ENCODE data around the gene PPP3R1. TPM values are rescaled to one million over a fixed set of nuclear protein-coding genes. Genes with fewer than 3 reads are reported as not detected.
"Not testable (repeated sequence)": the region's sequence is repeated elsewhere in the genome, so short reads cannot be mapped to it uniquely, and the experiment has no call there.

The PPP3R1 gene
- total RNA-seq, 5 donors from 2014 or later (not counting 1 experiment from before 2014, with no cell fraction given) = 53.2 to 65.0 (median 57.7) TPM

DNA sequence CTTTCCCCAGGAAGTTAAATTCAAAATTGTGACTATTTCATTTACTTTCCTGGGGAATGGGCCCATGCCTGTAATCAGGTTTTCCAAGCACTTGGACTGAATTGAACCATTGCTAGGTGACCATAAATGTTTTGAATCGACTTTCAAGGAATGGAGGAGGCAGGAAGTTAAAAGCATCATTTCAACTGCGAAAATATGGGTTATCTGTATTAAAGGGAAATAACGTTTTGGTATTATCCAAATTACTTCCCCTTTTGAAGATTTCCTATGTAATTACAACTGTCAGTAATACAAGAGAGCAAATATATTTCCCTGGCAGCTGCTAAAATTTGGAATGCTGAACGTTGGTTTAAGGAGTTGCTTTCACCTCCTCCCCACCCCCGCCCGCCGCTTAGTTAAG is 75.7 kb downstream of the PPP3R1 start:
- CTCF ChIA-PET = interaction anchor here in 1 of 2 donors (1.6 kb wide), 1 partner anchor 9 kb away, joined by 10 read pairs; no protein-coding TSS in a partner anchor
- H3K36me3 ChIP-seq (ENCODE audit: control insufficient read depth in 2 of 2, extremely low read depth in 1 of 2, insufficient read depth in 1 of 2, low read length in 1 of 2) = peaks cover 4 to 54% of the 10 kb centered on the region in 2 donors
- ATAC-seq (replicated peaks in 1 of 4) (no peak), DNase-seq (no peak)
- no peaks in the 10 kb centered on the region for H3K27me3 ChIP-seq (replicated peaks in 1 of 2; ENCODE audit: control insufficient read depth in 2 of 2, extremely low read depth in 1 of 2, insufficient read depth in 2 of 2, low read length in 1 of 2)
- H3K9me3 ChIP-seq = no peaks in the 10 kb centered on the region
- POLR2A ChIA-PET = interaction anchor here in 1 of 2 donors (0.5 kb wide), 1 partner anchor 32 kb away, joined by 5 read pairs; no protein-coding TSS in a partner anchor
- no peaks in the 10 kb centered on the region for H3K27me3 Mint-ChIP-seq
- no peak overlapping the region for H3K4me3 ChIP-seq (ENCODE audit: control insufficient read depth in 1 of 2, extremely low read depth in 1 of 2, low read length in 1 of 2)
- H3K27ac ChIP-seq (ENCODE audit: low read length) = no peak overlapping the region
- no peaks in the 10 kb centered on the region for H3K9me3 Mint-ChIP-seq
- H3K36me3 Mint-ChIP-seq = peaks cover 30% of the 10 kb centered on the region
- no peaks in the 10 kb centered on the region for H3K4me1 ChIP-seq (ENCODE audit: control insufficient read depth in 1 of 2, extremely low read depth in 1 of 2, insufficient read depth in 2 of 2, low read length in 2 of 2)
- no peak overlapping the region for H3K4me3 Mint-ChIP-seq
- no CpG with 5 or more reads among the region's 7 CpGs for WGBS (ENCODE audit: insufficient coverage)
- H3K4me1 Mint-ChIP-seq = peaks cover 13 to 25% (median 17%) of the 10 kb centered on the region in 3 donors
- H3K27ac Mint-ChIP-seq = no peak overlapping the region

- not testable (repeated sequence) for H3K27ac ChIP-seq (ENCODE audit: low read length); ATAC-seq (replicated peaks in 1 of 4); H3K4me3 Mint-ChIP-seq; DNase-seq; H3K9me3 Mint-ChIP-seq; H3K4me3 ChIP-seq (ENCODE audit: control insufficient read depth in 1 of 2, extremely low read depth in 1 of 2, low read length in 1 of 2); H3K27me3 ChIP-seq (replicated peaks in 1 of 2; ENCODE audit: control insufficient read depth in 2 of 2, extremely low read depth in 1 of 2, insufficient read depth in 2 of 2, low read length in 1 of 2); H3K27ac Mint-ChIP-seq; H3K4me1 ChIP-seq (ENCODE audit: control insufficient read depth in 1 of 2, extremely low read depth in 1 of 2, insufficient read depth in 2 of 2, low read length in 2 of 2); H3K9me3 ChIP-seq; H3K27me3 Mint-ChIP-seq
- Mint-ChIP-seq H3K4me1 (peaks cover 10 to 18% (median 11%) of the 10 kb centered on the region in 3 donors), H3K36me3 (peaks cover 22% of the 10 kb centered on the region)
- H3K36me3 ChIP-seq (ENCODE audit: control insufficient read depth in 2 of 2, extremely low read depth in 1 of 2, insufficient read depth in 1 of 2, low read length in 1 of 2) = peaks cover 4 to 56% of the 10 kb centered on the region in 2 donors
- CTCF ChIA-PET = interaction anchor here in 1 of 2 donors (1.6 kb wide), 1 partner anchor 10 kb away, joined by 10 read pairs; no protein-coding TSS in a partner anchor
- 100% methylated on average over 3 of the region's 4 CpGs for WGBS (ENCODE audit: insufficient coverage)
- POLR2A ChIA-PET = interaction anchor here in 1 of 2 donors (0.6 kb wide), 1 partner anchor 9 kb away, joined by 3 read pairs; no protein-coding TSS in a partner anchor
Observed at GRCh38 chr2:68175210-68175609, 77.1 kb downstream of the PPP3R1 start.

DNA sequence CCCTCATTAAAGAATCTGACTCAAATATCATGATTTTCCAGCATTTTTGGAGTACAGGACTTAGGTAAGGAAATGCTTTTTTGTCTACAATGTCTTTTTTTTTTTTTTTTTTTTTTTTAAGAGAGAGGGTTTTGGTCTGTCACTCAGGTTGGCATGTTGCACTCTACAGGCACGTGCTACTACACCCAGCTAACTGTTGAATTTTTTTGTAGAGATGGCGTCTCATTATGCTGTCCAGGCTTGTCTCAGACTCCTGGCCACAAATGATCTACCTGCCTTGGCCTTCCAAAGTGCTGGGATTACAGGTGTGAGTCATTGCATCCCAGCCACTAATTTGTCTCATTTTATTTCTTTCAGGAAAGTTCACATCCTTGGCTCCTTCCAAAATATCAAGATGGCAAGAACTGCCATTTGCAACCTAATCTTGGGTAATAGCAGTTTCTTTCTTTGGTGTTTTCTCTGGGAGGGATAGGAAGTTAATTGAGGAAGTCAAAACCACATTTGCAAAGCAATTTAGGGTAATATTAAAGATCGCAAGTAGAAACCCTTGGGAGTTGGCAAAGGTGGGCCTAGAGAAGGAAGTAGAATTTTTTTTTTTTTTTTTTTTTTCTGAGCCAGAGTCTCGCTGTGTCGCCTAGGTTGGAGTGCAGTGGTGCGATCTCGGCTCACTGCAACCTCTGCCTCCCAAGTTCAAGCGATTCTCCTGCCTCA is 79.2 kb downstream of the PPP3R1 start:
- H3K27me3 Mint-ChIP-seq = no peaks in the 10 kb centered on the region

DNA sequence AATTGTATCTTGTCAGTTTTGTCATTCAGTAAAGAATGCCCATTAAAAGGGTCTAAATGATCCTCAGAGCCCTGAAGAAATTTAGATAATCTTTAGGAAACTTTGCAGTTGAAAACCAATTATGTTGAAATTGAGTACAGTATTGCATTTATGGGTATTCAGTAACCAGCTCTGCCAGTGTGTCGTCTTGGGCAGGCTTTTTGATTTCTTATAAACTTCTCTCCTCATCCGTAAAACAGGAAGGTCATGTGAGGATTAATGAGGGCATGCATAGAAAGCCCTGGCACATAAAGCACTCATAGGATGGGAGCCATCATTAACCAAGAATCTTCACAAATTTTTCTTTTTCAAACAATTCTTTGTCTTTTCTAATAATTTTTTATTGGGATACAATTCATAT is 79.8 kb downstream of the PPP3R1 start:
- ATAC-seq (replicated peaks in 1 of 4) (no peak), DNase-seq (no peak)
- Histone ChIP-seq H3K9me3 (no peaks in the 10 kb centered on the region), H3K36me3 (ENCODE audit: control insufficient read depth in 2 of 2, extremely low read depth in 1 of 2, insufficient read depth in 1 of 2, low read length in 1 of 2) (peaks cover 4 to 54% of the 10 kb centered on the region in 2 donors), H3K4me1 (ENCODE audit: control insufficient read depth in 1 of 2, extremely low read depth in 1 of 2, insufficient read depth in 2 of 2, low read length in 2 of 2) (no peaks in the 10 kb centered on the region), H3K4me3 (ENCODE audit: control insufficient read depth in 1 of 2, extremely low read depth in 1 of 2, low read length in 1 of 2) (no peak overlapping the region), H3K27ac (ENCODE audit: low read length) (no peak overlapping the region), H3K27me3 (replicated peaks in 1 of 2; ENCODE audit: control insufficient read depth in 2 of 2, extremely low read depth in 1 of 2, insufficient read depth in 2 of 2, low read length in 1 of 2) (no peaks in the 10 kb centered on the region)
- H3K4me1 Mint-ChIP-seq = peaks cover 18 to 22% (median 18%) of the 10 kb centered on the region in 3 donors
- H3K27me3 Mint-ChIP-seq = no peaks in the 10 kb centered on the region
- no peak overlapping the region for H3K27ac Mint-ChIP-seq
- no peaks in the 10 kb centered on the region for H3K9me3 Mint-ChIP-seq
- POLR2A ChIA-PET = interaction anchor here in 1 of 2 donors (0.6 kb wide), 1 partner anchor 222 kb away, joined by 3 read pairs; no protein-coding TSS in a partner anchor
- no peak overlapping the region for H3K4me3 Mint-ChIP-seq
- CTCF ChIA-PET = interaction anchor here in 1 of 2 donors (1.0 kb wide), 1 partner anchor 12 kb away, joined by 5 read pairs; no protein-coding TSS in a partner anchor
- WGBS (ENCODE audit: insufficient coverage) = no CpG with 5 or more reads among the region's 2 CpGs
- H3K36me3 Mint-ChIP-seq = peaks cover 15% of the 10 kb centered on the region

More for the DNA sequence above, 79.2 kb downstream of the PPP3R1 start:
- Mint-ChIP-seq H3K4me1 (peaks cover 11 to 16% (median 12%) of the 10 kb centered on the region in 3 donors), H3K9me3 (no peaks in the 10 kb centered on the region), H3K36me3 (peaks cover 12% of the 10 kb centered on the region), H3K4me3 (peak overlapping the region in 1 of 3 donors; percentile 16), H3K27ac (peak overlapping the region; percentile 33 to 45)
- Histone ChIP-seq H3K4me3 (ENCODE audit: control insufficient read depth in 1 of 2, extremely low read depth in 1 of 2, low read length in 1 of 2) (no peak overlapping the region), H3K36me3 (ENCODE audit: control insufficient read depth in 2 of 2, extremely low read depth in 1 of 2, insufficient read depth in 1 of 2, low read length in 1 of 2) (peaks cover 4 to 54% of the 10 kb centered on the region in 2 donors), H3K9me3 (no peaks in the 10 kb centered on the region), H3K27me3 (replicated peaks in 1 of 2; ENCODE audit: control insufficient read depth in 2 of 2, extremely low read depth in 1 of 2, insufficient read depth in 2 of 2, low read length in 1 of 2) (no peaks in the 10 kb centered on the region), H3K27ac (ENCODE audit: low read length) (no peak overlapping the region), H3K4me1 (ENCODE audit: control insufficient read depth in 1 of 2, extremely low read depth in 1 of 2, insufficient read depth in 2 of 2, low read length in 2 of 2) (no peaks in the 10 kb centered on the region)
- ChIA-PET CTCF (interaction anchor here in 1 of 2 donors (0.7 kb wide), 1 partner anchor 11 kb away, joined by 3 read pairs; no protein-coding TSS in a partner anchor), POLR2A (interaction anchor here in 1 of 2 donors (0.6 kb wide), 1 partner anchor 222 kb away, joined by 3 read pairs; no protein-coding TSS in a partner anchor)
- no peak for DNase-seq
- no peak for ATAC-seq (replicated peaks in 1 of 4)
- 75% methylated on average over 7 of the region's 8 CpGs for WGBS (ENCODE audit: insufficient coverage)

GRCh38 chr2:68171684-68172083 is 80.6 kb downstream of the PPP3R1 start:
- H3K27ac Mint-ChIP-seq = no peak overlapping the region
- DNase-seq (no peak), ATAC-seq (replicated peaks in 1 of 4) (peak in 1 of 4 experiments; percentile 4)
- H3K9me3 ChIP-seq = no peaks in the 10 kb centered on the region
- no peaks in the 10 kb centered on the region for H3K9me3 Mint-ChIP-seq
- H3K4me1 ChIP-seq (ENCODE audit: control insufficient read depth in 1 of 2, extremely low read depth in 1 of 2, insufficient read depth in 2 of 2, low read length in 2 of 2) = no peaks in the 10 kb centered on the region
- POLR2A ChIA-PET = no interaction called here
- H3K4me1 Mint-ChIP-seq = peaks cover 23 to 27% (median 23%) of the 10 kb centered on the region in 3 donors
- H3K36me3 ChIP-seq (ENCODE audit: control insufficient read depth in 2 of 2, extremely low read depth in 1 of 2, insufficient read depth in 1 of 2, low read length in 1 of 2) = peaks cover 4 to 55% of the 10 kb centered on the region in 2 donors
- peaks cover 22% of the 10 kb centered on the region for H3K36me3 Mint-ChIP-seq
- no peaks in the 10 kb centered on the region for H3K27me3 ChIP-seq (replicated peaks in 1 of 2; ENCODE audit: control insufficient read depth in 2 of 2, extremely low read depth in 1 of 2, insufficient read depth in 2 of 2, low read length in 1 of 2)
- no peak overlapping the region for H3K4me3 ChIP-seq (ENCODE audit: control insufficient read depth in 1 of 2, extremely low read depth in 1 of 2, low read length in 1 of 2)
- no peak overlapping the region for H3K4me3 Mint-ChIP-seq
- WGBS (ENCODE audit: insufficient coverage) = 100% methylated on average over 4 of the region's 4 CpGs
- no peaks in the 10 kb centered on the region for H3K27me3 Mint-ChIP-seq
- CTCF ChIA-PET = interaction anchor here in 1 of 2 donors (1.0 kb wide), 1 partner anchor 13 kb away, joined by 5 read pairs; no protein-coding TSS in a partner anchor
- H3K27ac ChIP-seq (ENCODE audit: low read length) = no peak overlapping the region

DNA sequence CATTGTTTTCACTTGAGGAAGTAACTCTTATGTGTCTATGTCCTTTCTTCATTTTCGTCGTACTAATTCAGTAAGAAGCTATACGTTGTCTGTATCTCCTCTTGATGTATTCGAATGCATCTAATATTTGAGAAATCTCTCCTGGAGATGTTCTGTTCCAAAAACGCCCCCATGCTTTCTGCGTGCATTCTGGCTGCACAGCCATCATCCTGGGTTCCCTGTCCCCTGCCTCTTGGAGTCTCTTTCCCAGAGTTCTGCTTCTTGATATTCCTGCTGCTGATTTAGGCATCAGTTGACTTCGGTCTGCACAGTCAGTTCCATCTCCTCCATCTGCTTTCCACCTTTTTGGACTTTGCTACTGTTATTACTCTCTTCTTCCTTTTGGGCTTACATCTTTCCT is 81.2 kb downstream of the PPP3R1 start:
- no peak overlapping the region for H3K4me3 Mint-ChIP-seq
- no peaks in the 10 kb centered on the region for H3K9me3 Mint-ChIP-seq
- H3K4me3 ChIP-seq (ENCODE audit: control insufficient read depth in 1 of 2, extremely low read depth in 1 of 2, low read length in 1 of 2) = no peak overlapping the region
- 94% methylated on average over 6 of the region's 7 CpGs for WGBS (ENCODE audit: insufficient coverage)
- H3K27ac ChIP-seq (ENCODE audit: low read length) = no peak overlapping the region
- ATAC-seq (replicated peaks in 1 of 4) (no peak), DNase-seq (no peak)
- ChIA-PET CTCF (interaction anchor here (0.6 to 0.7 kb wide), 2 partner anchors 46 to 553 kb away, joined by 3 to 9 read pairs; no protein-coding TSS in a partner anchor), POLR2A (interaction anchor here (0.6 to 0.7 kb wide), 3 partner anchors 15 to 20 kb away, joined by 4 to 13 read pairs (median 10); no protein-coding TSS in a partner anchor)
- H3K27ac Mint-ChIP-seq = no peak overlapping the region
- no peaks in the 10 kb centered on the region for H3K27me3 ChIP-seq (replicated peaks in 1 of 2; ENCODE audit: control insufficient read depth in 2 of 2, extremely low read depth in 1 of 2, insufficient read depth in 2 of 2, low read length in 1 of 2)
- H3K27me3 Mint-ChIP-seq = no peaks in the 10 kb centered on the region
- H3K9me3 ChIP-seq = no peaks in the 10 kb centered on the region
- no peaks in the 10 kb centered on the region for H3K4me1 ChIP-seq (ENCODE audit: control insufficient read depth in 1 of 2, extremely low read depth in 1 of 2, insufficient read depth in 2 of 2, low read length in 2 of 2)
- H3K36me3 Mint-ChIP-seq = peaks cover 27% of the 10 kb centered on the region
- H3K4me1 Mint-ChIP-seq = peaks cover 23 to 29% (median 23%) of the 10 kb centered on the region in 3 donors
- peaks cover 4 to 52% of the 10 kb centered on the region in 2 donors for H3K36me3 ChIP-seq (ENCODE audit: control insufficient read depth in 2 of 2, extremely low read depth in 1 of 2, insufficient read depth in 1 of 2, low read length in 1 of 2)

Measured in T-cell (primary cell).